Mucosa of descending colon (tissue), 3 donors: ENCODE measurements around the gene CMSS1. TPM values are rescaled to one million over a fixed set of nuclear protein-coding genes. Genes with fewer than 3 reads are reported as not detected.

ENCODE experiments used
- ATAC-seq: fragments of 200-7000 bp; cut with Tn5 transposase; one replicate; pipeline ENCODE4 v1.9.1; 2020; ENCODE audit warnings: mild to moderate bottlenecking, moderate library complexity
- DNase-seq, 3 donors: peaks; one replicate each; pipeline ENCODE4 v3.0.0-alpha.2; 2020
- H3K36me3 ChIP-seq: fragments of 200-600 bp; one replicate; pipeline ENCODE4 v1.8.0; 2021; ENCODE audit warnings: low read depth, mild to moderate bottlenecking
- H3K4me1 ChIP-seq: fragments of 200-600 bp; one replicate; pipeline ENCODE4 v1.8.0; 2021; ENCODE audit warnings: low read depth, mild to moderate bottlenecking
- H3K4me3 ChIP-seq: fragments of 200-600 bp; one replicate; pipeline ENCODE4 v1.8.0; 2021; ENCODE audit warnings: mild to moderate bottlenecking
- H3K9me3 ChIP-seq: fragments of 200-600 bp; one replicate; pipeline ENCODE4 v1.8.0; 2021; ENCODE audit warnings: mild to moderate bottlenecking
- CTCF ChIP-seq: fragments of 200-600 bp; IDR thresholded peaks from one replicate; pipeline ENCODE4 v1.8.0; 2022; ENCODE audit warnings: antibody characterized with exemption, mild to moderate bottlenecking
- intact Hi-C, 2 donors: fragments of 100-400 bp; cut with DNase I in 1 of 2; cut with micrococcal nuclease in 1 of 2; formaldehyde crosslinking; loops; one replicate each; pipeline versions ENCODE4 v1.11.0 to v1.11.1; 2022; cut with DNase I, micrococcal nuclease
- total RNA-seq, 3 donors: library from RNA; stranded (reverse); fragmentation: NEBNext Ultra II Directional in 2 of 3; extraction: Animal tissue kit (Norgen Biotek cat#: 25700) in 2 of 3; gene quantifications; one replicate each; pipeline versions ENCODE4 v1.2.1 to v1.2.4, GENCODE V29; 2021 to 2023
- donor health status: DM: no; HTN: no; CAD: no; lungs with moderate emphysema.
- donor health status: DM: no; HTN: no; CAD: no.
- donor health status: DM: no; HTN: yes; CAD: no.

Gene CMSS1
- total RNA-seq, 3 donors from 2014 or later, result 9.6 to 24.2 (median 13.8) TPM

DNA sequence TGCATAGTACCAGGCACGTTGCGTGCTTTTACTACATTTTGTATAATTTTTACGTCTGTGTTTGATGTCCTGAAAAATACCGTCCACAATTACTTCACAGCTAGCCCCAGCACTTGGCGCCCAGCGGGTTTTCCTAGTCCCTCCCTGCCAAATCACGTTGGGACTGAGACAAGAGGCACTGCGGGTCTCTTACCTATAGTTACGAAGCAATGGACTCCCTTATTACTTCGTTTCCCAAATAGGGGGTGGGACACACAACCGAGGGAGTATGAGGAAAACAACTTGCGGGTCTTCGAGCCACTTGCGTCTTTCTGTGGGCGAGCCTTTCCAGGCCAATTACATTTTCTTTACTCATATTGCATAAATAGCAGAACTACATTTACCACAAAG is 620 bp upstream of the CMSS1 start:
- intact Hi-C loops, result no loop called here
- no peaks in the 10 kb centered on the region for H3K36me3 ChIP-seq
- no peaks in the 10 kb centered on the region for H3K9me3 ChIP-seq
- H3K4me1 ChIP-seq, result peaks cover 5% of the 10 kb centered on the region
- TF ChIP-seq CTCF, result no peak
- peak overlapping the region; percentile 31 for H3K4me3 ChIP-seq
- ATAC-seq (no peak), DNase-seq (peak in 1 of 3 donors; percentile 38)

DNA sequence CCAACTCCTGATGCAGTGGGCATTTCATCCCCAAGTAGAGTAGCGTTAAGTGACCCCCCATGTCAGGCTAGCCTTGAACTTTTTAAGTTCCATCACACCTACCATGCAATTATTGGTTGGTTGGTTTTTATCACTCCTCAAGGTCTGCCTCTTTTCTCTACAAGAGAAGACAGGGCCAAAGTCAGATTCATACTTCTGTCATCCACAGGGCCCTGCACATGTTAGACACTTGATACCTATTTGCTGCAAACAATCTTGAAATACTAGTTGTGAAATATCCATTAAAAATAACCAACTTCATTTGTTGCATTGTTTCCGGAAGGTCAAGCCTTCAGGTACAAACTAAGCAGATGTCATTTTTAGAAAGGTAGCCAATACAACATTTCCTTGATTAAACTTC is 1.2 kb downstream of the CMSS1 start:
- ATAC-seq (no peak), DNase-seq (no peak)
- intact Hi-C loops, result no loop called here
- Histone ChIP-seq H3K4me3 (no peak overlapping the region), H3K4me1 (peaks cover 5% of the 10 kb centered on the region), H3K9me3 (no peaks in the 10 kb centered on the region), H3K36me3 (no peaks in the 10 kb centered on the region)
- no peak for TF ChIP-seq CTCF

- no peak for ATAC-seq
These were observed 6.4 kb downstream of the CMSS1 start for GRCh38 chr3:99823723-99824711.

DNA sequence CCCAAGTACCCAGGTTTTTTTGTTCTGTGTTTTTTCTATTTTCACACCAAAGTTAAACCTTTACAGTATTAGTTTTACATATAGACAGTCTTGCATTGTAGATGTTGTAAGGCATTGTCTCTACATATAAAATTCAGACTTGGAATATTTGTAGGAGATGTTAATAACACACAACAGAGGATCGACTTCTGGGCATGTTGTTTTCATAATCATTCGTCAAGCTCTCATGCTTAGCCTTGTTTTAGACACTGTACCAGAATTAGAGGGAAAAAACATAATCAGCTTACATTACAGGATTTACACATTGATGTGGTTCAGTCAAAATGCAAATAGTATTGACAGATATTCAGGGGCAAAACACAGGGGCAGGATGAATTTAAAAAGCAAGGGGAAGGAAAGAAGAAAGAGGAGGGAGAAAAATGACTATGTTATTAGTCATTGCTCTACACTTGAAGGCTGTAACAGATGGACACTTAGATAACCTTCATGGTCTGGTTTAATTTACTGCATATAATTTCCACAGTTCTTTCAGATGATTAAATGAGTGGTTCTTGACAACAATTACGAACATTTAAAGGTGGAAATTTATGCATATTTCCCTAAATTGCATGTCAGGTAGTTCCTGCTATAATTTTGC is 7.5 kb downstream of the CMSS1 start:
- DNase-seq, result no peak
- Histone ChIP-seq H3K4me3 (no peak overlapping the region), H3K9me3 (no peaks in the 10 kb centered on the region), H3K36me3 (no peaks in the 10 kb centered on the region), H3K4me1 (no peaks in the 10 kb centered on the region)
- intact Hi-C loops, result no loop called here
- no peak for ATAC-seq
- TF ChIP-seq CTCF, result no peak

More at GRCh38 chr3:99823723-99824711, 6.4 kb downstream of the CMSS1 start:
- Histone ChIP-seq H3K4me3 (no peak overlapping the region), H3K36me3 (no peaks in the 10 kb centered on the region), H3K9me3 (no peaks in the 10 kb centered on the region), H3K4me1 (no peaks in the 10 kb centered on the region)
- TF ChIP-seq CTCF, result no peak
- DNase-seq, result peak in 1 of 3 donors; percentile 31
- intact Hi-C loops, result no loop called here

DNA sequence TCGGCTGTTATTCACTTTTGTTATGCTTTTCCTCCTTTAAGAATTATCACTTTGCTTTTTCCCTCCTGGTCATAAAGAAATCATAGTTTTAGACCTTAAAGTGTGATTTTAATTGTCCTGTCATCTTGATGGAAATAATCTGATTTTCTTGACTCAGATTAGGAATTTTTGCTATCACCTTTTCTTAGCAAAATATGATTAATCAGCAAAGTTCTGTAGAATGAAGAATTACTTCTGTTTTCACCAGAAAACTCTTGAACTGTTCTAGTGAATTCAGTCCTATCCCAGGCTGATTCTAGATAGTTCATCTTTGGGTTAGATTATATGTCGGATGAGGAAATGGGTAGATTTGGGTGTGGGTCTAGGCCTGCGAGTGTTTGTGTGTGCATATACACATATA is 12.2 kb downstream of the CMSS1 start:
- ATAC-seq, result no peak
- Histone ChIP-seq H3K4me3 (no peak overlapping the region), H3K36me3 (no peaks in the 10 kb centered on the region), H3K4me1 (no peaks in the 10 kb centered on the region), H3K9me3 (no peaks in the 10 kb centered on the region)
- no peak for TF ChIP-seq CTCF
- no peak for DNase-seq
- intact Hi-C loops, result no loop called here
